HEK293 (cell line): Measurements from ENCODE around the gene MS4A2.

Experiments used
- PBX3 ChIP-seq: sonication (generic); formaldehyde crosslinking; IDR thresholded peaks from 2 replicates; pipeline ENCODE4 v1.8.1; 2022; ENCODE audit warnings: mild to moderate bottlenecking, moderate library complexity, missing genetic modification reagents
- TCF7L2 ChIP-seq: IDR thresholded peaks from 2 replicates; pipeline ENCODE4 v1.6.1; 2011; ENCODE audit warnings: low read depth, mild to moderate bottlenecking, inconsistent platforms, low read length, moderate library complexity, borderline replicate concordance
- ZBTB20 ChIP-seq: fragments of 450-650 bp; formaldehyde crosslinking; IDR thresholded peaks from 2 replicates; pipeline ENCODE4 v1.5.1; 2016; ENCODE audit warnings: missing biosample characterization, missing genetic modification characterization
- ZNF239 ChIP-seq: fragments of 450-650 bp; formaldehyde crosslinking; IDR thresholded peaks from 2 replicates; pipeline ENCODE4 v1.5.1; 2016; ENCODE audit warnings: missing biosample characterization, missing genetic modification characterization
- ZNF449 ChIP-seq: fragments of 450-650 bp; formaldehyde crosslinking; IDR thresholded peaks from 2 replicates; pipeline ENCODE4 v1.5.1; 2017; ENCODE audit warnings: missing biosample characterization, mild to moderate bottlenecking, missing genetic modification characterization, moderate library complexity

- no peak for TF ChIP-seq ZNF239 (tag by site-specific recombination)
- TF ChIP-seq PBX3 (CRISPR knock-in tag): no peak
- no peak for TF ChIP-seq ZNF449
- TF ChIP-seq TCF7L2: no peak
- no peak for TF ChIP-seq ZBTB20 (tag by site-specific recombination)
These were observed at the start of gene MS4A2 for GRCh38 chr11:60088364-60088763.
